GM18868 (cell line): ENCODE results near the gene CDC5L.

Experiments
- ATAC-seq: cut with Tn5 transposase; IDR thresholded peaks from one replicate; pipeline ENCODE4 v1.9.1; 2021; ENCODE audit warnings: mild to moderate bottlenecking, moderate library complexity; ENCODE audit not compliant: unreplicated experiment

CDC5L gene

GRCh38 chr6:44373051-44373450, 14.5 kb upstream of the CDC5L start:
- ATAC-seq, result no peak

GRCh38 chr6:44373787-44374186, 13.7 kb upstream of the CDC5L start:
- ATAC-seq, result no peak

- ATAC-seq, result no peak
Observed at GRCh38 chr6:44375071-44375470, 12.4 kb upstream of the CDC5L start.

GRCh38 chr6:44377484-44377883, 10.0 kb upstream of the CDC5L start:
- ATAC-seq, result no peak

GRCh38 chr6:44377971-44378370, 9.5 kb upstream of the CDC5L start:
- no peak for ATAC-seq

- no peak for ATAC-seq
Observed at GRCh38 chr6:44381739-44382138, 5.8 kb upstream of the CDC5L start.

- ATAC-seq, result no peak
Observed at GRCh38 chr6:44386364-44386928, 1.1 kb upstream of the CDC5L start.

- ATAC-seq, result peak; percentile 4
Observed at GRCh38 chr6:44386929-44387345, 569 bp upstream of the CDC5L start.

GRCh38 chr6:44388135-44388487, 605 bp downstream of the CDC5L start:
- peak; percentile 4 for ATAC-seq

GRCh38 chr6:44388887-44389286, 1.4 kb downstream of the CDC5L start:
- ATAC-seq, result no peak

- no peak for ATAC-seq
Observed at GRCh38 chr6:44390158-44390683, 2.7 kb downstream of the CDC5L start.

GRCh38 chr6:44395501-44395900, 8.0 kb downstream of the CDC5L start:
- ATAC-seq, result no peak

GRCh38 chr6:44396968-44397367, 9.5 kb downstream of the CDC5L start:
- no peak for ATAC-seq

- no peak for ATAC-seq
Observed at GRCh38 chr6:44397424-44398164, 10.1 kb downstream of the CDC5L start.

- ATAC-seq, result no peak
Observed at GRCh38 chr6:44399991-44400390, 12.5 kb downstream of the CDC5L start.

- ATAC-seq, result no peak
Observed at GRCh38 chr6:44400572-44400971, 13.1 kb downstream of the CDC5L start.

- no peak for ATAC-seq
Observed at GRCh38 chr6:44401138-44401537, 13.6 kb downstream of the CDC5L start.

- ATAC-seq, result no peak
Observed at GRCh38 chr6:44404022-44404714, 16.7 kb downstream of the CDC5L start.

- ATAC-seq, result no peak
Observed at GRCh38 chr6:44404715-44405099, 17.2 kb downstream of the CDC5L start.

GRCh38 chr6:44407951-44408670, 20.6 kb downstream of the CDC5L start:
- no peak for ATAC-seq

- ATAC-seq, result no peak
Observed at GRCh38 chr6:44409207-44409794, 21.8 kb downstream of the CDC5L start.
